Transverse colon (tissue), 4 donors: ENCODE data around the gene TMEM170B.

Experiments used
- CTCF ChIP-seq, 5 experiments: fragments of 200-600 bp in 3 of 5; fragments of 450-650 bp in 2 of 5; sonication (generic) in 3 of 5; IDR thresholded peaks; 1 replicate in 2 of 5; 2 replicates in 3 of 5; pipeline ENCODE4 v1.5.1; 2016 to 2017; ENCODE audit warnings: antibody characterized with exemption in 5 of 5, inconsistent platforms in 3 of 5, mild to moderate bottlenecking in 2 of 5, moderate library complexity in 1 of 5
- EP300 ChIP-seq: sonication (generic); formaldehyde crosslinking; IDR thresholded peaks from one replicate; pipeline ENCODE4 v1.6.1; 2017; ENCODE audit warnings: antibody characterized with exemption, low read depth
- POLR2AphosphoS5 ChIP-seq, 3 donors: sonication (generic); formaldehyde crosslinking; IDR thresholded peaks; one replicate each; pipeline ENCODE4 v1.6.1; 2016; ENCODE audit warnings: antibody characterized with exemption in 3 of 3

- TF ChIP-seq CTCF (IDR thresholded peaks at IDR 0.05) (no peak), POLR2AphosphoS5 (IDR thresholded peaks at IDR 0.05) (no peak), EP300 (no peak)
These were observed 39.7 kb upstream of the TMEM170B start for GRCh38 chr6:11497881-11498280.
